NCI-H1436 treated with DMSO at 0.1 percent for 48 hours (cell line): ENCODE results near the gene MCOLN2.
"Not testable (repeated sequence)": the region's sequence is repeated elsewhere in the genome, so short reads cannot be mapped to it uniquely, and the experiment has no call there.

Experiments used
- DNase-seq: peaks from one replicate; lab custom pipeline; 2025; lab: John Stamatoyannopoulos, UW

Gene MCOLN2

GRCh38 chr1:84996846-84997666, at the start of gene MCOLN2:
Gene MCOLN2 (minus strand): TSS chr1:84997113. CDS start chr1:84996872, 241 bp downstream.
- DNase-seq, result no peak

- DNase-seq, result no peak
Observed at GRCh38 chr1:85042413-85042812, 45.5 kb upstream of the MCOLN2 start.

GRCh38 chr1:85041793-85042192, 44.9 kb upstream of the MCOLN2 start:
- no peak for DNase-seq

GRCh38 chr1:85033221-85033620, 36.3 kb upstream of the MCOLN2 start:
- no peak for DNase-seq

GRCh38 chr1:85030536-85030935, 33.6 kb upstream of the MCOLN2 start:
- DNase-seq, result no peak

- DNase-seq, result no peak
Observed at GRCh38 chr1:85028151-85028550, 31.2 kb upstream of the MCOLN2 start.

GRCh38 chr1:85027242-85027983, 30.5 kb upstream of the MCOLN2 start:
- DNase-seq, result no peak

- DNase-seq, result no peak
Observed at GRCh38 chr1:85025940-85026339, 29.0 kb upstream of the MCOLN2 start.

- DNase-seq, result no peak
Observed at GRCh38 chr1:85024736-85025135, 27.8 kb upstream of the MCOLN2 start.

- DNase-seq, result no peak
Observed at GRCh38 chr1:85022700-85023099, 25.8 kb upstream of the MCOLN2 start.

- DNase-seq, result no peak
Observed at GRCh38 chr1:85019994-85020393, 23.1 kb upstream of the MCOLN2 start.

- no peak for DNase-seq
Observed at GRCh38 chr1:85015826-85016225, 18.9 kb upstream of the MCOLN2 start.

GRCh38 chr1:85005641-85006040, 8.7 kb upstream of the MCOLN2 start:
- DNase-seq, result not testable (repeated sequence)

GRCh38 chr1:85001742-85002141, 4.8 kb upstream of the MCOLN2 start:
- DNase-seq, result no peak

GRCh38 chr1:84998642-84999280, 1.8 kb upstream of the MCOLN2 start:
- DNase-seq, result no peak

GRCh38 chr1:84997667-84998600, 1.0 kb upstream of the MCOLN2 start:
- no peak for DNase-seq

GRCh38 chr1:84995484-84996334, 1.2 kb downstream of the MCOLN2 start:
- no peak for DNase-seq

- no peak for DNase-seq
Observed at GRCh38 chr1:84991097-84991920, 5.6 kb downstream of the MCOLN2 start.

- DNase-seq, result no peak
Observed at GRCh38 chr1:84988588-84988987, 8.3 kb downstream of the MCOLN2 start.

GRCh38 chr1:84986561-84986960, 10.4 kb downstream of the MCOLN2 start:
- DNase-seq, result not testable (repeated sequence)
